Panc1 (cell line): Measurements from ENCODE around the gene PNPLA8. TPM values are rescaled to one million over a fixed set of nuclear protein-coding genes. Genes with fewer than 3 reads are reported as not detected.

Source experiments
- ATAC-seq: fragments of 200-7000 bp; cut with Tn5 transposase; 2 replicates; pipeline ENCODE4 v1.9.1; 2020; ENCODE audit warnings: mild to moderate bottlenecking, moderate library complexity
- BruUV-seq: library from RNA; stranded (reverse); fragments of 400-500 nt; replicated peaks from 2 replicates; lab custom pipeline; 2021; lab: Mats Ljungman, UMichigan
- CTCF ChIA-PET: fragments of 300-600 bp; sonication (Branson Sonifier 250); formaldehyde crosslinking; loops from one replicate; lab custom pipeline; 2022; ENCODE audit warnings: antibody characterized with exemption; lab: Charles Lee
- POLR2A ChIA-PET: fragments of 300-600 bp; sonication (Branson Sonifier 250); formaldehyde crosslinking; loops from one replicate; lab custom pipeline; 2022; ENCODE audit warnings: antibody characterized with exemption; lab: Charles Lee
- DNase-seq: peaks from one replicate; pipeline ENCODE4 v3.0.0-alpha.2; 2010; ENCODE audit warnings: low read depth, low spot score
- H3K27ac ChIP-seq: 2 replicates; pipeline ENCODE4 v1.5.1; 2011; ENCODE audit warnings: mild to moderate bottlenecking, low read length, inconsistent platforms
- H3K27me3 ChIP-seq: fragments of 200-500 bp; sonication (Bioruptor generic); 2 replicates; pipeline ENCODE4 v1.6.0; 2014; ENCODE audit warnings: low read length, inconsistent platforms; ENCODE audit not compliant: control insufficient read depth, insufficient read depth
- H3K36me3 ChIP-seq: fragments of 200-500 bp; sonication (Bioruptor generic); 2 replicates; pipeline ENCODE4 v1.5.1; 2014; ENCODE audit warnings: inconsistent platforms, mild to moderate bottlenecking, low read length, moderate library complexity; ENCODE audit not compliant: control insufficient read depth, insufficient read depth
- H3K4me1 ChIP-seq: 2 replicates; pipeline ENCODE4 v1.5.1; 2011; ENCODE audit warnings: inconsistent platforms, mild to moderate bottlenecking, low read length, moderate library complexity; ENCODE audit not compliant: control insufficient read depth, insufficient read depth
- H3K4me3 ChIP-seq, 2 experiments: 2 replicates each; pipeline ENCODE4 v1.5.1; 2011 to 2012; ENCODE audit warnings: low read depth in 2 of 2, low read length in 2 of 2, mild to moderate bottlenecking in 2 of 2, inconsistent platforms in 1 of 2, moderate library complexity in 1 of 2
- H3K9me3 ChIP-seq: fragments of 200-500 bp; sonication (Bioruptor generic); 2 replicates; pipeline ENCODE4 v1.5.1; 2014; ENCODE audit warnings: low read depth, mild to moderate bottlenecking, inconsistent platforms, low read length, moderate library complexity; ENCODE audit not compliant: control insufficient read depth, insufficient read depth
- POLR2AphosphoS5 ChIP-seq: IDR thresholded peaks from 2 replicates; pipeline ENCODE4 v1.6.1; 2012; ENCODE audit warnings: mild to moderate bottlenecking, low read depth, low read length, moderate library complexity
- REST ChIP-seq, 2 experiments: IDR thresholded peaks; 2 replicates each; pipeline ENCODE4 v1.6.1; 2011 to 2012; ENCODE audit warnings: low read depth in 2 of 2, control low read depth in 1 of 2, low read length in 1 of 2, mild to moderate bottlenecking in 1 of 2, moderate library complexity in 1 of 2; ENCODE audit not compliant: insufficient read depth in 1 of 2
- SIN3A ChIP-seq: IDR thresholded peaks from 2 replicates; pipeline ENCODE4 v1.6.1; 2012; ENCODE audit warnings: low read depth, mild to moderate bottlenecking, low read length, moderate library complexity, borderline replicate concordance; ENCODE audit not compliant: insufficient read depth
- TCF7L2 ChIP-seq: IDR thresholded peaks from 2 replicates; pipeline ENCODE4 v1.6.1; 2011; ENCODE audit warnings: mild to moderate bottlenecking, low read depth, low read length, inconsistent platforms
- in situ Hi-C: cut with HindIII; loops from 2 replicates; pipeline ENCODE4 v1.10.0; 2016; ENCODE audit warnings: low sequenced_read_pairs, low pct_unique_long_range_greater_than_20kb
- intact Hi-C: fragments of 100-400 bp; cut with micrococcal nuclease; formaldehyde crosslinking; loops from one replicate; pipeline ENCODE4 v1.10.0; 2022; ENCODE audit not compliant: unreplicated experiment
- total RNA-seq: library from RNA; stranded (reverse); gene quantifications from one replicate; pipeline ENCODE4 v1.2.1, GENCODE V29; 2021; ENCODE audit not compliant: unreplicated experiment
- TF ChIP-seq, protein P1 (sequence below): fragments of 450-650 bp; IDR thresholded peaks from 2 replicates; pipeline ENCODE4 v1.5.1; 2017; ENCODE audit warnings: mild to moderate bottlenecking

Gene PNPLA8
- total RNA-seq, 1 experiment from 2014 or later = 18.1 TPM

DNA sequence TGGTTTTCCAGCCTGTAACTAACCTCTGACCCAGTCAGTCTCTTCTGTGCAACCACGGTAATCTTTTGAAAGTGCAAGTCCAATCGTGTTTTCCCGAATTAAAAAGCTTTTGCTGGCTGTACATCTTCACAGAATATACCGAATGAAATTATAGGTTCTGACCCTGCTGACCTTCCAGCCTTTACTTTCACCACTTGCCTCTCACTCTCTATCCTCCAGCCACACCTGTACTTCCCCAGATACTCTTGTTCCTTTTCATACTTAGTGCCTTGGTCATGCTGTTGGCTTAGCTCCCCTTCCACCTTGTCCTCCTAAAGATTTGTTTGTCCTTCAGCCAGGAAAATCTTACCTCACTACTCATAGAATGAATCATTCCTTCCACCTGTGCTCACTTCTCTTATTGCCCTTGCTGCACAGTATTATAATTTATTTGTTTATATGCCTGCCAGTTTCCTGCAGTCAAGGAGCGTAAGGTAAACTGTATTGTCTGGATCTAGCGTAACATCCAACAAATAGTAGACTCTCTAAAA lies 2.3 kb upstream of the PNPLA8 start:
- ChIA-PET CTCF (no interaction called here), POLR2A (no interaction called here)
- H3K9me3 ChIP-seq = no peaks in the 10 kb centered on the region
- no TSS peak for BruUV-seq
- TF ChIP-seq, protein P1, sequence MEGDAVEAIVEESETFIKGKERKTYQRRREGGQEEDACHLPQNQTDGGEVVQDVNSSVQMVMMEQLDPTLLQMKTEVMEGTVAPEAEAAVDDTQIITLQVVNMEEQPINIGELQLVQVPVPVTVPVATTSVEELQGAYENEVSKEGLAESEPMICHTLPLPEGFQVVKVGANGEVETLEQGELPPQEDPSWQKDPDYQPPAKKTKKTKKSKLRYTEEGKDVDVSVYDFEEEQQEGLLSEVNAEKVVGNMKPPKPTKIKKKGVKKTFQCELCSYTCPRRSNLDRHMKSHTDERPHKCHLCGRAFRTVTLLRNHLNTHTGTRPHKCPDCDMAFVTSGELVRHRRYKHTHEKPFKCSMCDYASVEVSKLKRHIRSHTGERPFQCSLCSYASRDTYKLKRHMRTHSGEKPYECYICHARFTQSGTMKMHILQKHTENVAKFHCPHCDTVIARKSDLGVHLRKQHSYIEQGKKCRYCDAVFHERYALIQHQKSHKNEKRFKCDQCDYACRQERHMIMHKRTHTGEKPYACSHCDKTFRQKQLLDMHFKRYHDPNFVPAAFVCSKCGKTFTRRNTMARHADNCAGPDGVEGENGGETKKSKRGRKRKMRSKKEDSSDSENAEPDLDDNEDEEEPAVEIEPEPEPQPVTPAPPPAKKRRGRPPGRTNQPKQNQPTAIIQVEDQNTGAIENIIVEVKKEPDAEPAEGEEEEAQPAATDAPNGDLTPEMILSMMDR = no peak
- TF ChIP-seq POLR2AphosphoS5 (no peak), TCF7L2 (no peak)
- peaks cover 2% of the 10 kb centered on the region; the same call in 1 of the 2 replicates for H3K36me3 ChIP-seq
- no peaks in the 10 kb centered on the region for H3K27me3 ChIP-seq
- in situ Hi-C loops (no loop called here), intact Hi-C loops (loop anchor here (5.0 kb wide), 1 partner anchor 39 kb away; the partner anchor contains the start of genes DNAJB9 and THAP5)
- peaks cover 18% of the 10 kb centered on the region for H3K4me1 ChIP-seq
- no peak overlapping the region for H3K27ac ChIP-seq
- H3K4me3 ChIP-seq = no peak overlapping the region
- no peak for DNase-seq
- no peak for ATAC-seq

DNA sequence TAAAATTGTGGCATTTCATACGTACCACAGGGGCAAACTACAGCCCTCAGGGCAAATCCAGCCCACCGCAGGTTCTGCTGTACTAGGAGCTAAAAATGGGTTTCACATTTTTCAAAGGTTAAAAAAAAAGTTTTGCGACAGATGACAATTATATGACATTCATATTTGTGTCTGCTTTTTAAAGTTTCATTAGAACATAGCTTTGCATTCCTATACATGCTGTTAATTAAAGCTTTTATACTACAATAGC lies 758 bp upstream of the PNPLA8 start:
- Histone ChIP-seq H3K36me3 (peaks cover 2% of the 10 kb centered on the region; the same call in 1 of the 2 replicates), H3K9me3 (no peaks in the 10 kb centered on the region), H3K4me3 (peak overlapping the region; percentile 75 to 93), H3K27me3 (no peaks in the 10 kb centered on the region), H3K27ac (peak overlapping the region; percentile 89), H3K4me1 (peaks cover 18% of the 10 kb centered on the region)
- ATAC-seq = no peak
- no peak for DNase-seq
- in situ Hi-C loops (no loop called here), intact Hi-C loops (loop anchor here (5.0 kb wide), 1 partner anchor 41 kb away; the partner anchor contains the start of genes DNAJB9 and THAP5)
- no peak for TF ChIP-seq TCF7L2
- TF ChIP-seq, protein P1 = no peak
- no peak for TF ChIP-seq POLR2AphosphoS5
- no peak for TF ChIP-seq SIN3A
- TF ChIP-seq REST (IDR thresholded peaks at IDR 0.05; ENCODE audit: insufficient read depth in 1 of 2, low read depth in 2 of 2, low read length in 1 of 2) = no peak
- ChIA-PET CTCF (no interaction called here), POLR2A (no interaction called here)
- BruUV-seq = no TSS peak
